GM18508 (cell line): ENCODE data around the gene CDKN2B-AS1.

Source experiments
- ATAC-seq: cut with Tn5 transposase; IDR thresholded peaks from one replicate; pipeline ENCODE4 v1.9.1; 2021; ENCODE audit warnings: moderate number of reproducible peaks; ENCODE audit not compliant: insufficient read depth, unreplicated experiment

The CDKN2B-AS1 gene

GRCh38 chr9:22112870-22113821 lies 118.6 kb downstream of the CDKN2B-AS1 start:
- ATAC-seq = no peak

- ATAC-seq = no peak
These were observed 120.4 kb downstream of the CDKN2B-AS1 start for GRCh38 chr9:22114956-22115355.

- ATAC-seq = no peak
These were observed 122.2 kb downstream of the CDKN2B-AS1 start for GRCh38 chr9:22116758-22117157.

GRCh38 chr9:22117511-22118384 lies 123.2 kb downstream of the CDKN2B-AS1 start:
- ATAC-seq = no peak

- no peak for ATAC-seq
These were observed 124.4 kb downstream of the CDKN2B-AS1 start for GRCh38 chr9:22118810-22119521.

- ATAC-seq = no peak
These were observed 125.0 kb downstream of the CDKN2B-AS1 start for GRCh38 chr9:22119522-22120158.

GRCh38 chr9:22120159-22120549 lies 125.6 kb downstream of the CDKN2B-AS1 start:
- no peak for ATAC-seq

GRCh38 chr9:22120595-22120994 lies 126.0 kb downstream of the CDKN2B-AS1 start:
- no peak for ATAC-seq

GRCh38 chr9:22124263-22125011 lies 129.8 kb downstream of the CDKN2B-AS1 start:
- no peak for ATAC-seq

- no peak for ATAC-seq
These were observed 134.5 kb downstream of the CDKN2B-AS1 start for GRCh38 chr9:22129133-22129532.

- no peak for ATAC-seq
These were observed 135.0 kb downstream of the CDKN2B-AS1 start for GRCh38 chr9:22129633-22130032.

GRCh38 chr9:22131817-22132216 lies 137.2 kb downstream of the CDKN2B-AS1 start:
- ATAC-seq = no peak

GRCh38 chr9:22134390-22134789 lies 139.8 kb downstream of the CDKN2B-AS1 start:
- ATAC-seq = no peak

GRCh38 chr9:22136461-22137096 lies 142.0 kb downstream of the CDKN2B-AS1 start:
- ATAC-seq = no peak

GRCh38 chr9:22138956-22139660 lies 144.5 kb downstream of the CDKN2B-AS1 start:
- ATAC-seq = no peak

- no peak for ATAC-seq
These were observed 147.3 kb downstream of the CDKN2B-AS1 start for GRCh38 chr9:22141908-22142307.

GRCh38 chr9:22142671-22143070 lies 148.1 kb downstream of the CDKN2B-AS1 start:
- no peak for ATAC-seq
